ENCODE measurements around the gene PFKM.

Gene PFKM

GRCh38 chr12:48187916-48188695, 68.9 kb downstream of the PFKM start:
- no peak for DNase-seq (ENCODE audit: low read depth in 3 of 3)

GRCh38 chr12:48189331-48190125, 70.4 kb downstream of the PFKM start:
- DNase-seq (ENCODE audit: low read depth in 3 of 3) = peak in 2 of 3 donors; percentile 28 to 48

DNA sequence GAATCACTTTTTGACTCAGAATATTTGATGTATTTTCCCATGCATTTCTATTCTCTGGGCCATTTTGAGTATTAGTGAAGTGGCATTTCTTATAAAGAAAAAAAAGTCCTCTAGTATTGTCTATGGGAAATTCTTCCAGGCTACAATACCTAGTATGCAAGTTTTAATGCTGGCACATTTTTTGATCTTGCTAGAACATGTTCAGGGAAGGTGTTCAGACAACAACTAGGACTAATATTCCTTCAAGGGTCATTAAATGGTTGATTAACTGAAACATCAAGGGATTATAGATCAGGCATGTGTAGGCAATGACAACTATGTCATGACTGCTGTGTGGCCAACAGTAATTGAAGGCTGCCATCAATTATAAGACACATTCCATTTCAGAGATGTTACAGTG, 71.9 kb downstream of the PFKM start:
- DNase-seq (ENCODE audit: low read depth in 3 of 3) = no peak

GRCh38 chr12:48192861-48193260, 73.7 kb downstream of the PFKM start:
- no peak for DNase-seq (ENCODE audit: low read depth in 3 of 3)

DNA sequence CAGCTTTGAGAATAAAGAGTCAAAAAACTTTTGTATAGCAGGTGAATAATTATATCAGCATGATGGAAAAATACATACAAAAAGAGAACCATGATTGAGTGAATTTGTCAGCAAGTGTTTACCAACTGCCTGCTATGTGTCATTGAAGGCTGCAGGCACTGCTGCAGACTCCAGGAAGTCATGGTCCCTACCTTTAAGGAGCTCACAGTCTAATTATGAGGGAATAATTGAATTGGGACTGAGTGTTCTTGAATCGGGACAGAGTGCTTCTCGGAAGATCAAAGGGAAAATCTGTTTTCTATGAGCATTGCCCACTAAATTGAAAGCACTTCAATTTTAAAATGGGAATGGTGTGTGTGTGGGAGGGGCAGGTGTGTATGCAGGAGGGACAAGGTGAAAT, 74.5 kb downstream of the PFKM start:
- DNase-seq (ENCODE audit: low read depth in 3 of 3) = no peak

GRCh38 chr12:48194799-48195201, 75.6 kb downstream of the PFKM start:
- no peak for DNase-seq (ENCODE audit: low read depth in 3 of 3)
